Mesothelial cell of epicardium (in vitro differentiated cells): ENCODE results near the gene ATAD1. TPM values are rescaled to one million over a fixed set of nuclear protein-coding genes. Genes with fewer than 3 reads are reported as not detected.
"Not testable (repeated sequence)": the region's sequence is repeated elsewhere in the genome, so short reads cannot be mapped to it uniquely, and the experiment has no call there.

Experiments used
- DNase-seq, 2 experiments: peaks; one replicate each; pipeline ENCODE4 v3.0.0; 2021; ENCODE audit warnings: low spot score in 2 of 2; ENCODE audit not compliant: unreplicated experiment in 2 of 2
- H3K27ac Mint-ChIP-seq: 2 replicates; pipeline ENCODE4 v1.8.0; 2021; ENCODE audit warnings: mixed read lengths
- H3K27me3 Mint-ChIP-seq: 2 replicates; pipeline ENCODE4 v1.8.0; 2021; ENCODE audit warnings: low read depth, mixed read lengths
- H3K36me3 Mint-ChIP-seq: 2 replicates; pipeline ENCODE4 v1.8.0; 2021; ENCODE audit warnings: mixed read lengths
- H3K4me1 Mint-ChIP-seq: 2 replicates; pipeline ENCODE4 v1.8.0; 2021; ENCODE audit warnings: mixed read lengths
- H3K4me3 Mint-ChIP-seq: 2 replicates; pipeline ENCODE4 v1.8.0; 2021; ENCODE audit warnings: mild to moderate bottlenecking, moderate library complexity, mixed read lengths
- H3K9me3 Mint-ChIP-seq: 2 replicates; pipeline ENCODE4 v1.8.0; 2021; ENCODE audit warnings: mixed read lengths
- total RNA-seq: library from RNA; stranded (reverse); gene quantifications from 3 replicates; pipeline ENCODE4 v1.2.1, GENCODE V29; 2021
- TF ChIP-seq, protein P1 (sequence below): fragments of 200-600 bp; sonication (generic); IDR thresholded peaks from one replicate; pipeline ENCODE4 v1.5.0; 2021; ENCODE audit warnings: antibody characterized with exemption; ENCODE audit not compliant: unreplicated experiment

Gene ATAD1
- total RNA-seq, 1 donor from 2014 or later, result 54.3 TPM

DNA sequence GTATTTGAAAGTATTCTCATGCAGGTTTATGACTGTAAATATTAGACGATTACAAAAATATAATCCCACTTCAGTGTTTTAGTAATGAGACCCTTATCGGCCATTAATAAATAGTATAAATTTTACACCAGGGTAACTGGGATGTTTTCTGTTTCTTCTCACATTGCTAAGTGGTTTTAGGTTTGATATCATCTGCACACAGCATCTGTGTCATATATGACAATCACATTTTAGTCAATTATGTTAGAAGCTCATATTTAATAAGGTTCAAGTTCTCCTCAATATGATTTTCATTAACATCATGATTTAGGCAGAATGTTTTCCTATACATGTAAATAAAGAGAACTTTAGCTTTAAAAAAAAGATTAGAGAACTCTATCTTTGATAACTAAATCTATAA lies 66.8 kb downstream of the ATAD1 start:
- peaks cover 9% of the 10 kb centered on the region for H3K4me1 Mint-ChIP-seq
- TF ChIP-seq, protein P1, sequence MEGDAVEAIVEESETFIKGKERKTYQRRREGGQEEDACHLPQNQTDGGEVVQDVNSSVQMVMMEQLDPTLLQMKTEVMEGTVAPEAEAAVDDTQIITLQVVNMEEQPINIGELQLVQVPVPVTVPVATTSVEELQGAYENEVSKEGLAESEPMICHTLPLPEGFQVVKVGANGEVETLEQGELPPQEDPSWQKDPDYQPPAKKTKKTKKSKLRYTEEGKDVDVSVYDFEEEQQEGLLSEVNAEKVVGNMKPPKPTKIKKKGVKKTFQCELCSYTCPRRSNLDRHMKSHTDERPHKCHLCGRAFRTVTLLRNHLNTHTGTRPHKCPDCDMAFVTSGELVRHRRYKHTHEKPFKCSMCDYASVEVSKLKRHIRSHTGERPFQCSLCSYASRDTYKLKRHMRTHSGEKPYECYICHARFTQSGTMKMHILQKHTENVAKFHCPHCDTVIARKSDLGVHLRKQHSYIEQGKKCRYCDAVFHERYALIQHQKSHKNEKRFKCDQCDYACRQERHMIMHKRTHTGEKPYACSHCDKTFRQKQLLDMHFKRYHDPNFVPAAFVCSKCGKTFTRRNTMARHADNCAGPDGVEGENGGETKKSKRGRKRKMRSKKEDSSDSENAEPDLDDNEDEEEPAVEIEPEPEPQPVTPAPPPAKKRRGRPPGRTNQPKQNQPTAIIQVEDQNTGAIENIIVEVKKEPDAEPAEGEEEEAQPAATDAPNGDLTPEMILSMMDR, result no peak
- H3K27ac Mint-ChIP-seq, result no peak overlapping the region
- H3K4me3 Mint-ChIP-seq, result no peak overlapping the region
- H3K36me3 Mint-ChIP-seq, result peaks cover 15% of the 10 kb centered on the region
- no peaks in the 10 kb centered on the region for H3K27me3 Mint-ChIP-seq
- no peaks in the 10 kb centered on the region for H3K9me3 Mint-ChIP-seq
- no peak for DNase-seq

DNA sequence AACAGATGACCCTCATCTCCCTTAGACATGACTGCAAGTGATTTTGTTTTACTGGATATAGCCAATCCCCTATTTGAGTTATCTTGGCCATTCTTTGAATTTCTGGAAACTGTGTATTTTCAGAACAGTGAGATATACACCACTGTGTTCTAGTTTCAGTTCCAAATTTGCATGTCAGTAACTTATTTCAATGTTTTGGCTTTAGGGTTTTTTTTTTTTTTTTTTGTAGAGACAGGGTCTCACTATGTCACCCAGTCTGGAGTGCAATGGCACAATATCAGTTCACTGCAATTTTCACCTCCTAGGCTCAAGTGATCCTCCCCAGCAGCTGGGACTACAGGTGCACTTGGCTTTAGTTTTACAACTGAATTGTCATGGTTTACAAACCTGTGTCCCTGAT lies 67.2 kb downstream of the ATAD1 start:
- TF ChIP-seq, protein P1, result no peak
- Mint-ChIP-seq H3K4me3 (no peak overlapping the region), H3K36me3 (peaks cover 10% of the 10 kb centered on the region), H3K4me1 (peaks cover 9% of the 10 kb centered on the region), H3K9me3 (no peaks in the 10 kb centered on the region), H3K27me3 (no peaks in the 10 kb centered on the region), H3K27ac (no peak overlapping the region)
- no peak for DNase-seq

DNA sequence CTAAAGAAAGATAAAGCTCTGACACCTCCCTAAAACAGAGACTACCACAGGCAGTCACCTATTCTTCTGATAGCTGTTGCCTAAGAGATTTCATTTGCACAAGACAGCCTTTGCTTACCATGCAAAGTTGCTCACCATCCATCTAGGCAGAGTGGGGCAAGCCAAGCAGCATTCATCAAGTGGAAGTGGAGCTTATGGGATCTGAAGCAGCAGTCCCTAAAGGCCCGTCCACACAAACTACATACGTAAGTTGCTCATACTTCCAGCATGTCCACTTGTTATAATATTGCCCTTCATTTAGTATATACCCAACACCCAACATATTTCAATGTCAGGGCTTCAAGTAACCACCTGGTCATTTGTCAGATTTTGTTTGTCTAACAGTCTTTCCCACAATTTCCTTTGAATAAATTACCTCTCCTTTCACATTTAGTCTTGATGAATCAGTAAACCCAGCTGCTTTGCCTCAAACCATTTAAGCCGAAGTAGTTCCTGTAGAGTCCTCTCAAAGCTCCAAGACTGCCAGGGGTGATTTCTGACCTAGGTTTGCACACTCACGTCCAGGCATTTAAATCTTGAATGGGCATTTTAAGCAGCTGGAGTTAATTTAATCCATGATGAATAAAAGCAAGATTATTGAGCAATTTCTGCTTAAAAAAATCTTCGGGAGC lies 67.9 kb downstream of the ATAD1 start:
- no peak for DNase-seq
- Mint-ChIP-seq H3K4me1 (peaks cover 9% of the 10 kb centered on the region), H3K9me3 (no peaks in the 10 kb centered on the region), H3K27ac (peak overlapping the region; percentile 35), H3K4me3 (no peak overlapping the region), H3K36me3 (peaks cover 10% of the 10 kb centered on the region), H3K27me3 (no peaks in the 10 kb centered on the region)
- TF ChIP-seq, protein P1, result no peak

DNA sequence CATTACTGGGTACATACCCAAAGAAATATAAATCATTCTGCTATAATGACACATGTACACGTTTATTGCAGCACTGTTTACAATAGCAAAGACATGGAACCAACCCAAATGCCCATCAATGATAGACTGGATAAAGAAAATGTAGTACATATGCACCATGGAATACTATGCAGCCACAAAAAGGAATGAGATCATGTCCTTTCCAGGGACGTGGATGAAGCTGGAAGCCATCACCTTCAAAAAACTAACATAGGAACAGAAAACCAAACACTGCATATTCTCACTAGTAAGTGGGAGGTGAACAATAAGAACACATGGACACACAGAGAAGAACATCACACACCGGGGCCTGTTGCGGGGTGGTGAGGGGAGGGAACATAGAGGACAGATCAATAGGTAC lies 69.8 kb downstream of the ATAD1 start:
- not testable (repeated sequence) for DNase-seq, H3K9me3 Mint-ChIP-seq, H3K36me3 Mint-ChIP-seq, H3K27ac Mint-ChIP-seq, H3K4me1 Mint-ChIP-seq, H3K4me3 Mint-ChIP-seq, H3K27me3 Mint-ChIP-seq

DNA sequence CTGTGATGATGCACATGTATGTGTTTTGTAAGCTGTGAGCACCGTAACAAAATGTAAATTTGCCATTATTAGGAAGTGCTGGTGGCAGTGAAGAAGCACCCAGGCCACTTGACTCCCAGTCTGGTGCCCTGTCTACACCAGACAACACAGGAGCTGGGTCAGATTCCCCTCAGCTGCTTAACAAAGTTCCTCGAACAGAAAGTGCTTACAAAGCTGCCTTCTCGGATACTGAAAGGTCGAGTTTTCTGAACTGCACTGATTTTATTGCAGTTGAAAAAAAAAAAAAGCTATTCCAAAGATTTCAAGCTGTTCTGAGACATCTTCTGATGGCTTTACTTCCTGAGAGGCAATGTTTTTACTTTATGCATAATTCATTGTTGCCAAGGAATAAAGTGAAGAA lies 71.1 kb downstream of the ATAD1 start:
- no peaks in the 10 kb centered on the region for H3K36me3 Mint-ChIP-seq
- peaks cover 9% of the 10 kb centered on the region for H3K4me1 Mint-ChIP-seq
- H3K27ac Mint-ChIP-seq, result no peak overlapping the region
- H3K4me3 Mint-ChIP-seq, result no peak overlapping the region
- no peak for DNase-seq
- TF ChIP-seq, protein P1, result no peak
- no peaks in the 10 kb centered on the region for H3K9me3 Mint-ChIP-seq
- no peaks in the 10 kb centered on the region for H3K27me3 Mint-ChIP-seq

DNA sequence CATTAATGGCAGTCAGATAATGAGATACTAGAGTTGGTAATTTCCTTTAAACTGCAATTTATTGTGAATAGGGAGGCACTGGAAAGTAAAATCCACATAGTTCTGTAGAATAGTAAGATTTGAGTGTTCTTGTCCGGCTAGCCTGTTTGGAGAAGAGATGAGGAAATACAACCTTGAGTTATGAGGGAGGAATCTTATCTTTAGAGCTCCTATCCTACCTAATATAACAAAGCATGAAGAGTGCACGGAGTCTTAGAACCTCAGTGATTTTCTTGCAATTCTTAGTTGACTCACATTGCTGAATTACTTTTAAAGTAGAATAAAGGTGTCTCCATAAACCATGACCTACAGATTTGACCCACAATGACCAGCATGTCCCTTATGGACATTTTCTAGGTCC lies 73.4 kb downstream of the ATAD1 start:
- no peaks in the 10 kb centered on the region for H3K27me3 Mint-ChIP-seq
- no peak overlapping the region for H3K4me3 Mint-ChIP-seq
- DNase-seq, result no peak
- no peaks in the 10 kb centered on the region for H3K36me3 Mint-ChIP-seq
- H3K9me3 Mint-ChIP-seq, result no peaks in the 10 kb centered on the region
- TF ChIP-seq, protein P1, result no peak
- H3K4me1 Mint-ChIP-seq, result no peaks in the 10 kb centered on the region
- H3K27ac Mint-ChIP-seq, result no peak overlapping the region

DNA sequence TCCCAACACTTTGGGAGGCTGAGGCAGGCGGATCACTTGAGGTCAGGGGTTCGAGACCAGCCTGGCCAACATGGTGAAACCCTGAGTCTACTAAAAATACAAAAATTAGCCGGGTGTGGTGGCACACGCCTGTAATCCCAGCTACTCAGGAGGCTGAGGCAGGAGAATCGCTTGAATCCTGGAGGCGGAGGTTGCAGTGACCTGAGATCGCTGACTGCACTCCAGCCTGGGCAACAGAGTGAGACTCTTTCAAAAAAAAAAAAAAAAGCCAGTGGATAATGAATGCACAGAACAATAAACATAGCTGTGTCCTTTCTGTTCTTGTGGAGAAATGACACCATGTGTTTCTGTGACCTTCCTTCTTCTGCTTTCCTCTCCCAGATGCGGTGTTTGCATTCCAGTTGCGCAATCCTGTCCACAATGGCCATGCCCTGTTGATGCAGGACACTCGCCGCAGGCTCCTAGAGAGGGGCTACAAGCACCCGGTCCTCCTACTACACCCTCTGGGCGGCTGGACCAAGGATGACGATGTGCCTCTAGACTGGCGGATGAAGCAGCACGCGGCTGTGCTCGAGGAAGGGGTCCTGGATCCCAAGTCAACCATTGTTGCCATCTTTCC lies 74.9 kb downstream of the ATAD1 start:
- H3K27ac Mint-ChIP-seq, H3K36me3 Mint-ChIP-seq: not testable (repeated sequence)

More for the DNA sequence above, 74.9 kb downstream of the ATAD1 start:
- not testable (repeated sequence) for DNase-seq, H3K27me3 Mint-ChIP-seq, H3K4me3 Mint-ChIP-seq, H3K9me3 Mint-ChIP-seq, H3K4me1 Mint-ChIP-seq
